HepG2 (cell line): ENCODE results near the gene CLCA1. TPM values are rescaled to one million over a fixed set of nuclear protein-coding genes. Genes with fewer than 3 reads are reported as not detected.

Experiments used
- ATAC-seq: fragments of 200-7000 bp; cut with Tn5 transposase; 3 replicates; pipeline ENCODE4 v1.9.1; 2020; ENCODE audit warnings: mild to moderate bottlenecking, moderate library complexity
- BruUV-seq: library from RNA; stranded (reverse); fragments of 400-500 nt; replicated peaks from 2 replicates; lab custom pipeline; 2021; lab: Mats Ljungman, UMichigan
- CTCF ChIA-PET: fragments of 300-600 bp; formaldehyde crosslinking; extraction: SDS; loops from one replicate; lab custom pipeline; 2021; ENCODE audit warnings: low total read pairs, inconsistent platforms, low intra/inter-chr PET ratio; lab: Yijun Ruan, JAX
- POLR2A ChIA-PET: fragments of 350-600 bp; sonication (Branson Sonifier 250); formaldehyde crosslinking; loops from one replicate; lab custom pipeline; 2020; ENCODE audit warnings: antibody characterized with exemption, inconsistent platforms; lab: Yijun Ruan, JAX
- DNase-seq: peaks from one replicate; pipeline ENCODE4 v3.0.0-alpha.2; 2015; ENCODE audit warnings: low spot score
- FAIRE-seq: peaks from 3 replicates; lab custom pipeline; 2011; peaks lifted over from hg19 to GRCh38; lab: Jason Lieb, UNC
- H2AFZ ChIP-seq: one replicate; pipeline ENCODE4 v1.6.1; 2011; ENCODE audit warnings: low read length, inconsistent platforms
- H3K27ac ChIP-seq: fragments of 300-600 bp; 3 replicates; pipeline ENCODE4 v1.8.0; 2011; ENCODE audit warnings: mixed run types, mild to moderate bottlenecking, mixed read lengths, low read length, inconsistent platforms; ENCODE audit not compliant: insufficient read depth; ENCODE audit errors: extremely low read length
- H3K27me3 ChIP-seq, 2 experiments: fragments of 200-600 bp in 1 of 2; 2 replicates in 1 of 2; 3 replicates in 1 of 2; pipeline versions ENCODE4 v1.6.0 to v1.8.0; 2011; ENCODE audit warnings: low read length in 2 of 2, mild to moderate bottlenecking in 2 of 2, moderate library complexity in 2 of 2, inconsistent platforms in 1 of 2; ENCODE audit not compliant: insufficient read depth in 2 of 2, control insufficient read depth in 1 of 2
- H3K36me3 ChIP-seq, 2 experiments: fragments of 200-600 bp in 1 of 2; replicated peaks in 1 of 2; 2 replicates in 1 of 2; 3 replicates in 1 of 2; pipeline versions ENCODE4 v1.5.1 to v1.8.0; 2011; ENCODE audit warnings: low read length in 2 of 2, inconsistent platforms in 1 of 2; ENCODE audit not compliant: insufficient read depth in 2 of 2, control insufficient read depth in 1 of 2
- H3K4me1 ChIP-seq: 2 replicates; pipeline ENCODE4 v1.5.1; 2012; ENCODE audit warnings: low read length, inconsistent platforms; ENCODE audit not compliant: insufficient read depth
- H3K4me2 ChIP-seq: 2 replicates; pipeline ENCODE4 v1.6.0; 2011; ENCODE audit warnings: low read depth, low read length, inconsistent platforms
- H3K4me3 ChIP-seq, 3 experiments: fragments of 200-600 bp in 1 of 3; sonication (generic), shearing (Covaris generic) in 1 of 3; replicated peaks in 1 of 3; 2 replicates each; pipeline ENCODE4 v1.5.1; 2011 to 2016; ENCODE audit warnings: low read length in 3 of 3, inconsistent platforms in 2 of 3, low read depth in 2 of 3, mild to moderate bottlenecking in 2 of 3, control low read depth in 1 of 3, mixed read lengths in 1 of 3; ENCODE audit not compliant: insufficient read depth in 1 of 3
- H3K79me2 ChIP-seq: one replicate; pipeline ENCODE4 v1.6.1; 2011; ENCODE audit warnings: low read length, inconsistent platforms; ENCODE audit not compliant: insufficient read depth
- H3K9ac ChIP-seq: 2 replicates; pipeline ENCODE4 v1.6.0; 2011; ENCODE audit warnings: mild to moderate bottlenecking, low read depth, low read length, inconsistent platforms; ENCODE audit not compliant: insufficient read depth
- H3K9me3 ChIP-seq: 2 replicates; pipeline ENCODE4 v1.5.1; 2012; ENCODE audit warnings: mild to moderate bottlenecking, low read length
- H4K20me1 ChIP-seq: 2 replicates; pipeline ENCODE4 v1.6.0; 2011; ENCODE audit warnings: inconsistent platforms, mild to moderate bottlenecking, low read length, moderate library complexity; ENCODE audit not compliant: insufficient read depth
- AHR ChIP-seq: IDR thresholded peaks from 2 replicates; pipeline ENCODE4 v1.6.1; 2018; ENCODE audit warnings: missing genetic modification reagents, missing compliant biosample characterization
- E2F5 ChIP-seq: sonication (generic); formaldehyde crosslinking; conservative IDR thresholded peaks from 2 replicates; pipeline ENCODE4 v1.4.0; 2020; ENCODE audit warnings: missing genetic modification reagents
- FOXP1 ChIP-seq, 2 experiments: fragments of 450-650 bp in 1 of 2; IDR thresholded peaks; 2 replicates each; pipeline ENCODE4 v1.6.1; 2017 to 2018; ENCODE audit warnings: antibody characterized with exemption in 1 of 2
- HOXA7 ChIP-seq: sonication (generic); formaldehyde crosslinking; IDR thresholded peaks from 2 replicates; pipeline ENCODE4 v1.8.1; 2022; ENCODE audit warnings: mild to moderate bottlenecking, missing genetic modification reagents, moderate library complexity
- NR2F6 ChIP-seq, 2 experiments: IDR thresholded peaks; 2 replicates each; pipeline ENCODE4 v1.6.1; 2016; ENCODE audit warnings: antibody characterized with exemption in 1 of 2, mild to moderate bottlenecking in 1 of 2
- ZNF20 ChIP-seq: sonication (generic); formaldehyde crosslinking; IDR thresholded peaks from 2 replicates; pipeline ENCODE4 v1.4.0; 2020; ENCODE audit warnings: mild to moderate bottlenecking, moderate library complexity, missing genetic modification reagents
- ZNF280B ChIP-seq: sonication (generic); formaldehyde crosslinking; IDR thresholded peaks from 2 replicates; pipeline ENCODE4 v1.5.0; 2020; ENCODE audit warnings: missing genetic modification reagents, mild to moderate bottlenecking, borderline replicate concordance
- ZNF44 ChIP-seq: sonication (generic); formaldehyde crosslinking; IDR thresholded peaks from 2 replicates; pipeline ENCODE4 v1.5.1; 2020; ENCODE audit warnings: mild to moderate bottlenecking, missing genetic modification reagents
- WGBS: methylation state at CpG from one replicate; pipeline ENCODE4 v1.1.6; 2017; ENCODE audit warnings: low lambda C conversion rate; 5-methylcytosine and 5-hydroxymethylcytosine counted together
- in situ Hi-C: cut with HindIII; loops from 2 replicates; pipeline ENCODE4 v1.10.0; 2017; ENCODE audit warnings: low pct_unique_long_range_greater_than_20kb; ENCODE audit not compliant: extremely low pct_ligation_motif_present
- intact Hi-C: fragments of 100-400 bp; cut with micrococcal nuclease; formaldehyde crosslinking; loops from one replicate; pipeline ENCODE4 v1.10.0; 2022; ENCODE audit not compliant: unreplicated experiment
- polyA plus RNA-seq, 8 experiments: library from polyadenylated mRNA; depleted of rRNA in 3 of 8; stranded (reverse) in 7 of 8; unstranded in 1 of 8; fragments of >200 nt; fragmentation: Illumina TruSeq in 4 of 8; extraction: Trizol in 4 of 8; gene quantifications; 2 replicates each; pipeline versions ENCODE4 v1.2.1 to v1.2.3, GENCODE V29; 2011 to 2016; ENCODE audit warnings: low read depth in 4 of 8, missing spikeins in 1 of 8, mixed read lengths in 1 of 8; ENCODE audit not compliant: insufficient read depth in 1 of 8
- total RNA-seq, 5 experiments: library from RNA; depleted of rRNA; stranded (reverse); fragments of >200 nt; fragmentation: Illumina TruSeq; extraction: Trizol; gene quantifications; 2 replicates each; pipeline ENCODE4 v1.2.3, GENCODE V29; 2016; ENCODE audit warnings: low read depth in 1 of 5
- TF ChIP-seq, protein P1 (sequence below): sonication (generic); formaldehyde crosslinking; conservative IDR thresholded peaks from 2 replicates; pipeline ENCODE4 v1.4.0; 2020; ENCODE audit warnings: missing genetic modification reagents
- TF ChIP-seq, protein P2 (sequence below): sonication (generic); formaldehyde crosslinking; IDR thresholded peaks from 2 replicates; pipeline ENCODE4 v1.5.1; 2020; ENCODE audit warnings: missing genetic modification reagents, mild to moderate bottlenecking, borderline replicate concordance

Gene CLCA1
- total and polyA plus RNA-seq, 2 of the 13 experiments (the other 11 are each of a cell fraction or from before 2014, with no cell fraction given): not detected

DNA sequence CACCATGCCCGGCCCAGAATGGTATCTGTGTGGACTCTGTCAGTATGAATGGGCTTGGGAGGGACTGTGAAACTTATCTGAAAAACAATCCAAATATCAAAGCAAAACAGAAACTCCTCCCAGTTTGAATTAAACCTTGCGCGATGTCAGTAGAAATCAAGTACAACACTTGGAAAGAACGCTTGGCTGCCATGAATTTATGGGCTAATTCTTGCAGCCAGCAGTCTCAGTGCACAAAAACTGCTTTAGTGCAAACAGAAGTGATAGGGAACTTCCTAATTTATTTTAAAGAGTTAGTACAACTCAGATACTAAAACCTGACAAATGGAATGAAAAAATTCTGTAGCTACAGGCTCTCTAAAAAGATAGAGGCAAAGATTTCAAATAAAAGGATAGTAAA lies 8.5 kb downstream of the CLCA1 start:
- H4K20me1 ChIP-seq: no peaks in the 10 kb centered on the region
- DNase-seq (no peak), FAIRE-seq (no peak), ATAC-seq (no peak)
- no peaks in the 10 kb centered on the region; a peak in 1 of 5 replicates for H3K27me3 ChIP-seq
- in situ Hi-C loops (no loop called here), intact Hi-C loops (no loop called here)
- ChIA-PET CTCF (no interaction called here), POLR2A (no interaction called here)
- H3K4me1 ChIP-seq: no peaks in the 10 kb centered on the region
- no TSS peak for BruUV-seq
- no peak overlapping the region for H3K27ac ChIP-seq
- no peaks in the 10 kb centered on the region for H3K9me3 ChIP-seq
- no peak overlapping the region for H3K4me3 ChIP-seq
- WGBS: 68% methylated on average over 4 of the region's 4 CpGs
- no peak overlapping the region for H3K4me2 ChIP-seq
- H3K9ac ChIP-seq: no peak overlapping the region
- H3K79me2 ChIP-seq: no peaks in the 10 kb centered on the region
- no peaks in the 10 kb centered on the region for H3K36me3 ChIP-seq
- H2AFZ ChIP-seq: no peak overlapping the region
- TF ChIP-seq E2F5 (CRISPR knock-in tag): no peak

DNA sequence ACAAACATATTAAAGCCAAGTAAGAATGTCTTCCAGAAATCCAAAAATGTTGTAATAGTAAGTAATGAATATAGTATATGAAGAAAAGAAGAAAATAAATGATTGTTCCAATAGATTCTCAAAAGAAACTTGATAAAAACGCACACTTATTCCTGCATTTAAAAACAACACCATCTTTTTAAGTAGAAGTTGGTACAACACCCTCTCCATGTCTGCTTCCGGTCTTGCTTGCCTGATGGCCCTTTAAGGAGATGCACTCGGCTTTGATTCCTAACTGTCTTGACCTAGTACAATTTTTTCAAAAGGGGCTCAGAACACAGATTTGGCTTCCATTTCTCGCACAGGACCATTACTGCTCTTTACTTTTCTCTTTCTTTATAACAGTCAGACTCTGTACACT lies 9.0 kb downstream of the CLCA1 start:
- no peaks in the 10 kb centered on the region for H4K20me1 ChIP-seq
- H3K4me3 ChIP-seq: no peak overlapping the region
- ATAC-seq (no peak), FAIRE-seq (no peak), DNase-seq (no peak)
- H2AFZ ChIP-seq: no peak overlapping the region
- ChIA-PET CTCF (no interaction called here), POLR2A (no interaction called here)
- no peaks in the 10 kb centered on the region for H3K36me3 ChIP-seq
- intact Hi-C loops: no loop called here
- in situ Hi-C loops: no loop called here
- no peak overlapping the region for H3K4me2 ChIP-seq
- H3K4me1 ChIP-seq: no peaks in the 10 kb centered on the region
- H3K9ac ChIP-seq: no peak overlapping the region
- no peaks in the 10 kb centered on the region for H3K79me2 ChIP-seq
- H3K27ac ChIP-seq: no peak overlapping the region
- no TSS peak for BruUV-seq
- WGBS: 39% methylated on average over 4 of the region's 4 CpGs
- H3K9me3 ChIP-seq: no peaks in the 10 kb centered on the region
- no peaks in the 10 kb centered on the region; a peak in 1 of 5 replicates for H3K27me3 ChIP-seq
- TF ChIP-seq ZNF280B (CRISPR knock-in tag) (no peak), ZNF44 (CRISPR knock-in tag) (no peak), NR2F6 (IDR thresholded peaks at IDR 0.05) (no peak), NR2F6 (CRISPR knock-in tag; IDR thresholded peaks at IDR 0.05) (no peak), AHR (no peak), FOXP1 (IDR thresholded peaks at IDR 0.05) (no peak), FOXP1 (CRISPR knock-in tag; IDR thresholded peaks at IDR 0.05) (no peak), ZNF20 (CRISPR knock-in tag) (no peak), HOXA7 (CRISPR knock-in tag) (no peak)
- TF ChIP-seq, protein P1, sequence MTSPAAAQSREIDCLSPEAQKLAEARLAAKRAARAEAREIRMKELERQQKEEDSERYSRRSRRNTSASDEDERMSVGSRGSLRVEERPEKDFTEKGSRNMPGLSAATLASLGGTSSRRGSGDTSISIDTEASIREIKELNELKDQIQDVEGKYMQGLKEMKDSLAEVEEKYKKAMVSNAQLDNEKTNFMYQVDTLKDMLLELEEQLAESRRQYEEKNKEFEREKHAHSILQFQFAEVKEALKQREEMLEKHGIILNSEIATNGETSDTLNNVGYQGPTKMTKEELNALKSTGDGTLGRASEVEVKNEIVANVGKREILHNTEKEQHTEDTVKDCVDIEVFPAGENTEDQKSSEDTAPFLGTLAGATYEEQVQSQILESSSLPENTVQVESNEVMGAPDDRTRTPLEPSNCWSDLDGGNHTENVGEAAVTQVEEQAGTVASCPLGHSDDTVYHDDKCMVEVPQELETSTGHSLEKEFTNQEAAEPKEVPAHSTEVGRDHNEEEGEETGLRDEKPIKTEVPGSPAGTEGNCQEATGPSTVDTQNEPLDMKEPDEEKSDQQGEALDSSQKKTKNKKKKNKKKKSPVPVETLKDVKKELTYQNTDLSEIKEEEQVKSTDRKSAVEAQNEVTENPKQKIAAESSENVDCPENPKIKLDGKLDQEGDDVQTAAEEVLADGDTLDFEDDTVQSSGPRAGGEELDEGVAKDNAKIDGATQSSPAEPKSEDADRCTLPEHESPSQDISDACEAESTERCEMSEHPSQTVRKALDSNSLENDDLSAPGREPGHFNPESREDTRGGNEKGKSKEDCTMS (CRISPR knock-in tag): no peak
- TF ChIP-seq, protein P2, sequence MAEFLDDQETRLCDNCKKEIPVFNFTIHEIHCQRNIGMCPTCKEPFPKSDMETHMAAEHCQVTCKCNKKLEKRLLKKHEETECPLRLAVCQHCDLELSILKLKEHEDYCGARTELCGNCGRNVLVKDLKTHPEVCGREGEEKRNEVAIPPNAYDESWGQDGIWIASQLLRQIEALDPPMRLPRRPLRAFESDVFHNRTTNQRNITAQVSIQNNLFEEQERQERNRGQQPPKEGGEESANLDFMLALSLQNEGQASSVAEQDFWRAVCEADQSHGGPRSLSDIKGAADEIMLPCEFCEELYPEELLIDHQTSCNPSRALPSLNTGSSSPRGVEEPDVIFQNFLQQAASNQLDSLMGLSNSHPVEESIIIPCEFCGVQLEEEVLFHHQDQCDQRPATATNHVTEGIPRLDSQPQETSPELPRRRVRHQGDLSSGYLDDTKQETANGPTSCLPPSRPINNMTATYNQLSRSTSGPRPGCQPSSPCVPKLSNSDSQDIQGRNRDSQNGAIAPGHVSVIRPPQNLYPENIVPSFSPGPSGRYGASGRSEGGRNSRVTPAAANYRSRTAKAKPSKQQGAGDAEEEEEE (CRISPR knock-in tag): no peak
